Measurements from ENCODE around the gene RTN4.

The RTN4 gene

GRCh38 chr2:54944724-54945326, 105.4 kb downstream of the RTN4 start:
- no peak overlapping the region for H3K4me3 ChIP-seq (replicated peaks; ENCODE audit: low read depth, low read length)
- DNase-seq (ENCODE audit: extremely low read depth, insufficient read length) = no peak
- TF ChIP-seq CTCF (IDR thresholded peaks at IDR 0.05; ENCODE audit: insufficient read depth, low read length, poor library complexity, severe bottlenecking) = no peak
- no peaks in the 10 kb centered on the region for H3K27me3 ChIP-seq (replicated peaks; ENCODE audit: control insufficient read depth, insufficient read depth, low read length)
- no peaks in the 10 kb centered on the region for H3K36me3 ChIP-seq (ENCODE audit: control insufficient read depth, insufficient read depth, low read length)

- H3K36me3 ChIP-seq (ENCODE audit: control insufficient read depth, insufficient read depth, low read length) = no peaks in the 10 kb centered on the region
Measured at GRCh38 chr2:54942373-54942772, 107.9 kb downstream of the RTN4 start.

GRCh38 chr2:54941248-54941984, 108.8 kb downstream of the RTN4 start:
- no peak for DNase-seq (ENCODE audit: extremely low read depth, insufficient read length)
- H3K27me3 ChIP-seq (replicated peaks; ENCODE audit: control insufficient read depth, insufficient read depth, low read length) = no peaks in the 10 kb centered on the region
- H3K36me3 ChIP-seq (ENCODE audit: control insufficient read depth, insufficient read depth, low read length) = no peaks in the 10 kb centered on the region
- no peak for TF ChIP-seq CTCF (IDR thresholded peaks at IDR 0.05; ENCODE audit: insufficient read depth, low read length, poor library complexity, severe bottlenecking)
- H3K4me3 ChIP-seq (replicated peaks; ENCODE audit: low read depth, low read length) = no peak overlapping the region

More at GRCh38 chr2:54942373-54942772, 107.9 kb downstream of the RTN4 start:
- no peak for DNase-seq (ENCODE audit: extremely low read depth, insufficient read length)
- no peak for TF ChIP-seq CTCF (IDR thresholded peaks at IDR 0.05; ENCODE audit: insufficient read depth, low read length, poor library complexity, severe bottlenecking)
- H3K4me3 ChIP-seq (replicated peaks; ENCODE audit: low read depth, low read length) = no peak overlapping the region
- no peaks in the 10 kb centered on the region for H3K27me3 ChIP-seq (replicated peaks; ENCODE audit: control insufficient read depth, insufficient read depth, low read length)

- no peak for TF ChIP-seq CTCF (IDR thresholded peaks at IDR 0.05; ENCODE audit: insufficient read depth, low read length, poor library complexity, severe bottlenecking)
- DNase-seq (ENCODE audit: extremely low read depth, insufficient read length) = no peak
- no peaks in the 10 kb centered on the region for H3K27me3 ChIP-seq (replicated peaks; ENCODE audit: control insufficient read depth, insufficient read depth, low read length)
- H3K4me3 ChIP-seq (replicated peaks; ENCODE audit: low read depth, low read length) = no peak overlapping the region
- no peaks in the 10 kb centered on the region for H3K36me3 ChIP-seq (ENCODE audit: control insufficient read depth, insufficient read depth, low read length)
Measured at GRCh38 chr2:54940723-54941122, 109.5 kb downstream of the RTN4 start.

- Histone ChIP-seq H3K4me3 (replicated peaks; ENCODE audit: low read depth, low read length) (no peak overlapping the region), H3K36me3 (ENCODE audit: control insufficient read depth, insufficient read depth, low read length) (no peaks in the 10 kb centered on the region), H3K27me3 (replicated peaks; ENCODE audit: control insufficient read depth, insufficient read depth, low read length) (no peaks in the 10 kb centered on the region)
- TF ChIP-seq CTCF (IDR thresholded peaks at IDR 0.05; ENCODE audit: insufficient read depth, low read length, poor library complexity, severe bottlenecking) = no peak
- DNase-seq (ENCODE audit: extremely low read depth, insufficient read length) = no peak
Measured at GRCh38 chr2:54939446-54940118, 110.7 kb downstream of the RTN4 start.

Measured in GM06990 (cell line).